Inflammatory macrophage treated with lipopolysaccharide for 1 hour (primary cell): Measurements from ENCODE around the gene GBP4.
"Not testable (repeated sequence)": the region's sequence is repeated elsewhere in the genome, so short reads cannot be mapped to it uniquely, and the experiment has no call there.

Experiments
- DNase-seq, 2 donors: peaks; one replicate each; pipeline ENCODE4 v3.0.0-alpha.2; 2020 to 2022

Gene GBP4, protein sequence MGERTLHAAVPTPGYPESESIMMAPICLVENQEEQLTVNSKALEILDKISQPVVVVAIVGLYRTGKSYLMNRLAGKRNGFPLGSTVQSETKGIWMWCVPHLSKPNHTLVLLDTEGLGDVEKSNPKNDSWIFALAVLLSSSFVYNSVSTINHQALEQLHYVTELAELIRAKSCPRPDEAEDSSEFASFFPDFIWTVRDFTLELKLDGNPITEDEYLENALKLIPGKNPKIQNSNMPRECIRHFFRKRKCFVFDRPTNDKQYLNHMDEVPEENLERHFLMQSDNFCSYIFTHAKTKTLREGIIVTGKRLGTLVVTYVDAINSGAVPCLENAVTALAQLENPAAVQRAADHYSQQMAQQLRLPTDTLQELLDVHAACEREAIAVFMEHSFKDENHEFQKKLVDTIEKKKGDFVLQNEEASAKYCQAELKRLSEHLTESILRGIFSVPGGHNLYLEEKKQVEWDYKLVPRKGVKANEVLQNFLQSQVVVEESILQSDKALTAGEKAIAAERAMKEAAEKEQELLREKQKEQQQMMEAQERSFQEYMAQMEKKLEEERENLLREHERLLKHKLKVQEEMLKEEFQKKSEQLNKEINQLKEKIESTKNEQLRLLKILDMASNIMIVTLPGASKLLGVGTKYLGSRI

DNA sequence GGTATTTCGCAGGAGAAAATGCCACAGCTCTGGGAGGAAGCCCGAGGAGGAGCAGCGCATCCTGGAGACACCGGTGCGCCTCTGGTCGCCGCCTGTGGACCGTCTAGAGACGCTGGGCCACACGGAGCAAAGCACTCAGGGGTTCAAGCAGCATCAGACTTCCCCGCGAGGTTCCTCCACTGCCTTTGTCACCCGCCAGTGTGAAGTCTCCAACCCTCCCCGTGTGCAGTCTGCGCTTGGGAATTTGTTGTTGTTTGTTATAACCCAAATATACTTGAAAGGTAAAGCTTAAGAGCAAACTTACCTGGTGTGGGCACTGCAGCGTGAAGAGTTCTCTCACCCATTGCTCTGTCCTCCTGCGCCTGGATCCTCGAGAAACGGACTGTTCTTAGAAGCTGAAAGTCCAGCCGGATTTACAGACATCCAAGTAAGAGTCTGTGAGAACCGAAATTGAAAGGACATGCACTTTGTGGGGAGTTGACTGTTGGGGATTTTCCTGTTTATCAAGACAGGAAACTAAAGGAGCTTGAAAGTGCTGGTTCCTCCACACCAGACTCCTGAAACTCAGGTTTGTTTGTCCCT lies at the start of gene GBP4:
TSS of gene GBP4 (minus strand) at position 452 of the 582 bp plus-strand sequence. CDS start at position 344, 108 bp downstream.
- peak; percentile 80 to 82 for DNase-seq

DNA sequence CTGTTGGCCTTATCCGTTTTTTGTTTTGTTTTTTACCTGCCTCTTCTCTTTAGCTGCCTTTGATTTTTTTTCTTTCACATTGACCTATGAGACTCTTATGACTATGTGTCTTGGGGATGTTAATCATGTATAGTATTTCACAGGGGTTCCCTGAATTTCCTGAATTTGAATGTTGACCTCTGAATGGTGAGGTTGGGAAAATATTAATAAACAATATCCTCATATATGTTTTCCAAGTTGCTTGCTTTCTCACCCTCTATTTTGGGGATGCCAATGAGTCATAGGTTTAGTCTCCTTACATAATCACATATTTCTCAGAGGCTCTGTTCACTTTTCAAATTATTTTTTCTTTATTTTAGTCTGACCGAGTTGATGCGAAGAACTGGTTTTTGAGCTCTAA lies 44.3 kb upstream of the GBP4 start:
- DNase-seq, result peak in 1 of 2 donors; percentile 7

DNA sequence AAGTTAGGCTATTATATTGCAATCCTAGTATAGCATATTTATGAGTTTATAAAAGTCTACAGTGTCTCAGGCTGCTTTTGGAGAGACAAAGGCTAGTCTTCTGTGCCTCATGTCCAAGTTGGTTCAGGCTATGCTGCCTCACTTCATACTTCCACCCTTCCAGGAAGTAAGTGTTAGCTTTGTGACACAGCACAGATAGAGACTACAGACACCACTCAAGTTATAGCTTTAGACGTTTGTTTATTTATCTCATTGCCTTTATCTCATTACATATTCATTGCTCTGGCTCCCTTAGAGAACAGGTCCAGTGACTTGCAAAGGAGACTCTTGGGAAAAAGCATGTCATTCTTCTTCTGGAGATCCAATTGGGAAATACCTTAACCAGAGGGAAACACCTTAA lies 22.6 kb upstream of the GBP4 start:
- no peak for DNase-seq

DNA sequence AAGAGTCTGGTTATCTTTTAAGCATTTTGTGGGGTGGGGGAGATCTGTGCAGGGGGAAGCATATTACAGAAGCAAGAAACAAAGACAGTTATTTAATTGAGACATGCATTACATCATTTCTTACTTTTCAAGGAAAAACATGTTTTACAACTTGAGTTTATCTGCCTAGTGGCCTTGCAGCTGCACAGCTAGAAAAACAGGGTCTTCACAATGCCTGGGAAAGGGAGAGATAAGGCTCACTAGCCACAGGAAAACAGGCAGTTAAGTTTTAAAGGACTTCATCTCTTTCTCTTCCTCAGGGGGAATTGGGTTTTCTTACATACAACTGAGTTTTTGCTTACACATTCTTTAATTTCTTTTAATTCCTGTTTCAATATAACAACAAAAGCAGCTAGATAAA lies 21.1 kb upstream of the GBP4 start:
- DNase-seq, result not testable (repeated sequence)

DNA sequence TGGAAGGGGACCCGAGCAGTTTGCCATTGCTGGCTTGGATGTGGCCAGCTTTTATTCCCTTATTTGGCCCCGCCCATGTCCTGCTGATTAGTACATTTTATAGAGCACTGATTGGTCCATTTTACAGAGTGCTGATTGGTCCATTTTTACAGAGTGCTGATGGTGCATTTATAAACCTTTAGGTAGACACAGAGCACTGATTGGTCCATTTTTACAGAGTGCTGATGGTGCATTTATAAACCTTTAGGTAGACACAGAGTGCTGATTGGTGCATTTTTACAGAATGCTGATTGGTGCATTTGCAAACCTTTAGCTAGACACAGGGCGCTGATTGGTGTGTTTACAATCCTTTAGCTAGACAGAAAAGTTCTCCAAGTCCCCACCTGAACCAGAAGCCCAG lies 20.2 kb upstream of the GBP4 start:
- DNase-seq, result not testable (repeated sequence)

- no peak for DNase-seq
These were observed 14.6 kb upstream of the GBP4 start for GRCh38 chr1:89213347-89213746.

GRCh38 chr1:89211035-89211634 lies 12.4 kb upstream of the GBP4 start:
- DNase-seq, result no peak

- DNase-seq, result peak in 1 of 2 donors; percentile 14
These were observed 7.6 kb upstream of the GBP4 start for GRCh38 chr1:89206373-89206772.

DNA sequence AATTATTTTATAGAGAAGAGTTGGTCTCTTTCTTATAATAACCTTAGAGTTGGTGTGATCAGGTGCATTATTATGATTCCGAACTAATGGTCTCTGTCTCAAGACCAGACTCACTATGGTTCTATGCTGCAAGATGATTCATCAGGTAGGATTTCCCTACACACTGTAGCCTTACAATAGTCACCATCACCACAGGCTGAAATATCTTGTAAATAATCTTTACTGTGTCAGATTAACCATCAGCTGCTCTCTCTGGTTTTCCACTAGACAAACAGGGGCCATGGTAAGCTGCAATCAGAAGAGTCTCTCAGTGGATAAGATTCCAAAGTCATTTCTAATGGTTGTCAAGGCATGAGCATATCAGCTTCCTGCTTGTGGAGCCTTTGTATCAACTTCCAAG lies 4.4 kb upstream of the GBP4 start:
- no peak for DNase-seq

- DNase-seq, result no peak
These were observed 2.5 kb upstream of the GBP4 start for GRCh38 chr1:89201106-89201794.

DNA sequence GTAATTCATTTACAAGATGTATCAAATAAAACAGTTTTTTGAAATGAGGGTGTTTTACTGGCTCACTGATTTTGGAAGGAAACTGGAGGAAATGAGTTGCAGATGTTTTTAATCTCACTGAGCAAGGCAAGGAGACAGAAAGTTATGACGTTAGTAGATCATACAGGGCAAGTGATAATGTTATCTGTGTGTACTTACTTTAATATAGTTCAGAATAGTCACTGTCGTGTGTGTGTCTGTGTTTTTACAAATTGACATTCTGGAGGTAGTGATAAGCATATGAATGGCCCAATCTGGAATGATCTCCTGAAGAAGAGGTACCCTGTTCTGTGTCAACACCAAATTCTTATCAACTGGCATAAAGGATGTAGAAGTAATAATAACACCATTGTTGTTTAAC lies 1.9 kb upstream of the GBP4 start:
- no peak for DNase-seq

GRCh38 chr1:89199525-89200031 lies 836 bp upstream of the GBP4 start:
- DNase-seq, result peak in 1 of 2 donors; percentile 18

DNA sequence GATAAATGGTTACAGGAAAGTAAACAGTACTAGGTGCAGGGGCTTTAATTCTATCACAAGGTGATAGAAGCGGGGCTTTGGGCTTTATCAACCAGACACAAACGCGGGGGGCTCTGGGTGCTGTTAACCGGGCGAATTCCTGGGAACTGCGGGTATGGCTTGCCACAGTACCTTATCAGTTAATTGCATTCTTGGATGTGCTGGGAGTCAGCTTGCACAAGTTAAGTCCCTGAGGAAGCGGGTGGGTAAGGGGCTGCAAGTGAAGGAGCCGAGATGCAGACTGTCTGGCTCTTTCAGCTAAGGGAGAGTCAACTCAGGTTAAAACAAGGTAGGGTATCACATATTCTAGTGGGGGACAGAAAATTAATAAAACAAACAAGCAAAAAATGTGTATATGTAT lies 661 bp downstream of the GBP4 start:
- no peak for DNase-seq

- no peak for DNase-seq
These were observed 3.3 kb downstream of the GBP4 start for GRCh38 chr1:89195476-89195875.

DNA sequence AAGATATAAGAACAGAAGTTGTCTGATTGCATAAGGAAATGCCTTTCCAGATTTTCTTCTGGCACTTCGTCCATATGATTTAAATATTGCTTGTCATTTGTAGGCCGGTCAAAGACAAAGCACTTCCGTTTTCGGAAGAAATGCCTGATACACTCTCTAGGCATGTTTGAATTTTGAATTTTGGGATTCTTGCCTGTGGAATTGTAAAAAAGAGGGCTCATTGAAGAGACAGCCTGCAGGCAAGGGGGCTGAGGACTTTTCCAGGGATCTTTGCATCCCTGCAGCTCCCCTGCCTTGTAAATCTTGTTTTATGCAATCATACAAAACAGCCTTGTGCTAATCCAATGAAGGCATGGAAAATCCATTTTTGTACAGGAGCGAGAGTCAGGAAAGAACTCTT lies 7.4 kb downstream of the GBP4 start:
- DNase-seq, result no peak

DNA sequence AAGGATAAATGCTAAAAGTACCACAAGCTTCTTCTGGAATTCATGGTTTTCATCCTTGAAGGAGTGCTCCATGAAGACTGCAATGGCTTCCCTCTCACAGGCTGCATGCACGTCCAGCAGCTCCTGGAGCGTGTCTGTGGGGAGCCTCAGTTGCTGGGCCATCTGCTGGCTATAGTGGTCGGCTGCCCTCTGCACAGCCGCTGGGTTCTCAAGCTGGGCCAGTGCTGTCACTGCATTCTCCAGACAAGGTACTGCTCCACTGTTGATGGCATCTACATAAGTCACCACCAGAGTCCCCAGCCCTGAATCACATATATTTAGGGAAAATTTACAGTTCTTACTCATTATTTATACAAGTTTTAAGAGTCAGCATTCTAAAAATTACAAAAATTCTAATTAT lies 8.7 kb downstream of the GBP4 start:
- DNase-seq, result no peak

DNA sequence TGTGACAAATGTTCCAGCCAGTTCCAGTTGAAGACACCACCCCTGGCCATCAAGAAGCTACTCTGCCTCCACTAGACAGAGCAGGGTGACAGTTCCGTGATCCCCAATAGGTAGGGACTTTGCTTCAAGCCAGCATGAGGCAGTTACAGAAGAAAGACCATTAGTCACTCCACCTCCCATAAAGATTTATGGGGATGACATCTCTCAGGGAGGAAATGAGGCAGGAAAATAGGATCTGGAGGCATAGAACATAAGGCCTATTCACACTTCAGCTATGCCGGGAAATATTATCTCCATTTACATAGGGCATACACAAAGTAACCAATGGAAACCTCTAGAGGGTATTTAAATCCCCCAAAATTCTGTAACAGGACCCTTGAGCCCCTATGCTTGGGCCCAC lies 19.4 kb downstream of the GBP4 start:
- DNase-seq, result no peak

DNA sequence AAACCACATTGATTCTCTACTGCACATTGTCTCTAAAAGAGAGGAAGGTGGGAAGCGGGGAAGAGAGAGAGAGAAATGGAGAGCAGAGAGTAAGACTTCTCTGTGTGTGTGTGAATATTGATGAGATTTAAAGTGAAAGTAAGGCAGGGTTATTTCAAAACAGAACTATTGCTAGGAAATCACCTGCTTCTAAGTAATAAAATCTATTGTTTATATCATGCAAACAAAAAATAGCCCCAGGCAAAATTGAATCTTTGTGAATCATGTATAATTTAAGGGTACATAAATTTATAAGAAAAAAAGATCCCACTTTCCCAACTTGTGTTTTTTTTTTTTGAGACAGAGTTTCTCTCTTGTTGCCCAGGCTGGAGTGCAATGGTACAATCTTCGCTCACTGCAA lies 21.8 kb downstream of the GBP4 start:
- no peak for DNase-seq

- no peak for DNase-seq
These were observed 23.0 kb downstream of the GBP4 start, which contains the start of gene GBP7 for GRCh38 chr1:89175601-89176256. Gene GBP7 (minus strand): TSS chr1:89176003. CDS start chr1:89171935, 4,068 bp downstream.

- no peak for DNase-seq
These were observed 24.3 kb downstream of the GBP4 start for GRCh38 chr1:89174491-89174890.

- DNase-seq, result peak in 1 of 2 donors; percentile 10
These were observed 26.1 kb downstream of the GBP4 start for GRCh38 chr1:89172468-89173143.

- peak; percentile 19 to 44 for DNase-seq
These were observed 27.7 kb downstream of the GBP4 start for GRCh38 chr1:89171067-89171438.
